ENCODE results near the gene PCARE.

Gene PCARE

GRCh38 chr2:29068513-29068912, 5.8 kb downstream of the PCARE start:
- no peak for TF ChIP-seq CTCF (IDR thresholded peaks at IDR 0.05; ENCODE audit: control insufficient read depth, extremely low read depth, insufficient read depth)
- no peak for DNase-seq (ENCODE audit: low read depth)
- H3K4me3 ChIP-seq (ENCODE audit: low read depth, low read length), result no peak overlapping the region

GRCh38 chr2:29066997-29067605, 7.2 kb downstream of the PCARE start:
- TF ChIP-seq CTCF (IDR thresholded peaks at IDR 0.05; ENCODE audit: control insufficient read depth, extremely low read depth, insufficient read depth), result no peak
- no peak overlapping the region for H3K4me3 ChIP-seq (ENCODE audit: low read depth, low read length)
- DNase-seq (ENCODE audit: low read depth), result no peak

GRCh38 chr2:29066271-29066860, 8.0 kb downstream of the PCARE start:
- no peak for DNase-seq (ENCODE audit: low read depth)
- no peak for TF ChIP-seq CTCF (IDR thresholded peaks at IDR 0.05; ENCODE audit: control insufficient read depth, extremely low read depth, insufficient read depth)

GRCh38 chr2:29065068-29065811, 9.1 kb downstream of the PCARE start:
- no peak for DNase-seq (ENCODE audit: low read depth)
- no peak overlapping the region for H3K4me3 ChIP-seq (ENCODE audit: low read depth, low read length)
- TF ChIP-seq CTCF (IDR thresholded peaks at IDR 0.05; ENCODE audit: control insufficient read depth, extremely low read depth, insufficient read depth), result no peak

More at GRCh38 chr2:29066271-29066860, 8.0 kb downstream of the PCARE start:
- H3K4me3 ChIP-seq (ENCODE audit: low read depth, low read length), result no peak overlapping the region

- no peak for TF ChIP-seq CTCF (IDR thresholded peaks at IDR 0.05; ENCODE audit: control insufficient read depth, extremely low read depth, insufficient read depth)
- H3K4me3 ChIP-seq (ENCODE audit: low read depth, low read length), result no peak overlapping the region
- DNase-seq (ENCODE audit: low read depth), result no peak
Observed at GRCh38 chr2:29064746-29065067, 9.6 kb downstream of the PCARE start.

GRCh38 chr2:29064346-29064715, 10.0 kb downstream of the PCARE start:
- no peak for TF ChIP-seq CTCF (IDR thresholded peaks at IDR 0.05; ENCODE audit: control insufficient read depth, extremely low read depth, insufficient read depth)
- no peak for DNase-seq (ENCODE audit: low read depth)
- H3K4me3 ChIP-seq (ENCODE audit: low read depth, low read length), result no peak overlapping the region

All from LNCaP clone FGC (cell line).